Mucosa of rectum (tissue), 2 donors: ENCODE data around the gene GRIA1.
"Not testable (repeated sequence)": the region's sequence is repeated elsewhere in the genome, so short reads cannot be mapped to it uniquely, and the experiment has no call there.

Experiments
- H3K27ac ChIP-seq, 2 donors: one replicate each; pipeline ENCODE4 v1.7.0; 2013; ENCODE audit warnings: inconsistent platforms in 2 of 2, low read depth in 2 of 2, low read length in 2 of 2
- H3K27me3 ChIP-seq, 2 donors: one replicate each; pipeline ENCODE4 v1.7.0; 2013; ENCODE audit warnings: low read length in 2 of 2; ENCODE audit not compliant: control insufficient read depth in 2 of 2, insufficient read depth in 2 of 2
- H3K36me3 ChIP-seq, 2 donors: one replicate each; pipeline ENCODE4 v1.7.0; 2013; ENCODE audit warnings: low read length in 2 of 2; ENCODE audit not compliant: control insufficient read depth in 2 of 2, insufficient read depth in 2 of 2
- H3K4me1 ChIP-seq, 2 donors: one replicate each; pipeline ENCODE4 v1.7.0; 2013; ENCODE audit warnings: low read length in 2 of 2, mild to moderate bottlenecking in 1 of 2; ENCODE audit not compliant: control insufficient read depth in 2 of 2, insufficient read depth in 2 of 2
- H3K4me3 ChIP-seq, 2 donors: one replicate each; pipeline ENCODE4 v1.7.0; 2013; ENCODE audit warnings: low read length in 2 of 2
- H3K9ac ChIP-seq, 2 donors: one replicate each; pipeline ENCODE4 v1.7.0; 2013; ENCODE audit warnings: low read length in 2 of 2, low read depth in 1 of 2, mild to moderate bottlenecking in 1 of 2
- H3K9me3 ChIP-seq, 2 donors: one replicate each; pipeline ENCODE4 v1.7.0; 2013; ENCODE audit warnings: low read length in 2 of 2; ENCODE audit not compliant: control insufficient read depth in 2 of 2
- donor health status: healthy.
- donor health status: Normal muscosa, but diverticular disease.

GRIA1 gene

DNA sequence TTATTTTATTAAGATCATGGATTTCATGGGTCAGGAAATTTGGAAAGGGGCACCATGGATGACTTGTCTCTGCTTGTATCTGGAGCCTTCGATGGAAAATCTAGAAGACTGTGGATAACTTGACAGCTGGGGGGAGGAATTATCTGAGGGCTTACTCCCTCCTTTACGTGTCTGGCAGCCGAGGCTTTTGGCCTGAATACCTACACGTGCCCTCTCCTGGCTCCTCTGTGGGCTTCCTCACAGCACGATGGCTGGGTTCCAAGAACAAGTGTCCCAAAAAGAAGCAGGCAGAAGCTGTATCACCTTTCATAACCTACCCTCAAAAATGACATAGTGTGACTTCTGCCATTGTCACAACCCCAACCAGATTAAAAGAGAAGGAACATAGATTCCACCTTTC is 228.9 kb downstream of the GRIA1 start:
- H3K9me3 ChIP-seq = no peaks in the 10 kb centered on the region
- H3K36me3 ChIP-seq = no peaks in the 10 kb centered on the region
- no peak overlapping the region for H3K27ac ChIP-seq
- no peaks in the 10 kb centered on the region for H3K4me1 ChIP-seq
- no peak overlapping the region for H3K9ac ChIP-seq
- H3K4me3 ChIP-seq = no peak overlapping the region
- no peaks in the 10 kb centered on the region for H3K27me3 ChIP-seq

DNA sequence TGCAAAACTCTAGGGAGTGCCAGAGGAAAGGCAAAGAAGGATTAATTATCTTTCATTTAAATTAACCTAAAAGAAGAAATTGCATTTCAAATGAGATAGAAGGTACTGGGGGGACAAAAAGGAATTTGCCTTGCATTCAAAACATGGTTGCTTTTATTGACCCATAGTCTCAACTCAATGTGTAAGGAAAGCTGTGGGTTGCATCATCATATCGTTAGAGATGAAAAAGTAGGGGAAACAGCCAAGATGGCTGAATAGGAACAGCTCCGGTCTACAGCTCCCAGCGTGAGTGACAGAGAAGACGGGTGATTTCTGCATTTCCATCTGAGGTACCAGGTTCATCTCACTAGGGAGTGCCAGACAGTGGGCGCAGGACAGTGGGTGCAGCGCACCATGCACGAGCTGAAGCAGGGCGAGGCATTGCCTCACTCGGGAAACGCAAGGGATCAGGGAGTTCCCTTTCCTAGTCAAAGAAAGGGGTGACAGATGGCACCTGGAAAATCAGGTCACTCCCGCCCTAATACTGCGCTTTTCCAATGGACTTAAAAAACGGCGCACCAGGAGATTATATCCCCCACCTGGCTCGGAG is 232.6 kb downstream of the GRIA1 start:
- H3K4me1 ChIP-seq, H3K9me3 ChIP-seq, H3K27ac ChIP-seq, H3K27me3 ChIP-seq, H3K9ac ChIP-seq, H3K4me3 ChIP-seq, H3K36me3 ChIP-seq: not testable (repeated sequence)

DNA sequence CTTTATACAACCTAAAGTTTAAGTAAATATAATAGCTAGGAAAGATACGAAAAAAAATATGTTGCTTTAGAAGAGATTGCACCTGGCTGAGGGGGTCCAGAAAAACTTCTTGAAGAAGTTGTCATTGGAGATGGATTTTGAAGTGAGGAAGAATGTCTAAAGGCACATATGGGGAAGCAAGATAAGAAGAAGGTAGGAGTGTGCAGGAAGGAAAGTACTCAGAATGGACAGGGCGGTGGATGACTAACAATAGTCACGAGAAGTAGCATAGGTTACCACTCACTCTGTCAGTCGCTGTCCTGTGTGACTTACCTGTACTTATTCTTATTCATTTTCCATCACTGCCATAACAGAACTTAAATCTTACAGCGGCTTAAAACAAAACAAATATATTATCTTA is 251.6 kb downstream of the GRIA1 start:
- Histone ChIP-seq H3K4me1 (no peaks in the 10 kb centered on the region), H3K27ac (no peak overlapping the region), H3K9me3 (no peaks in the 10 kb centered on the region), H3K9ac (no peak overlapping the region), H3K27me3 (no peaks in the 10 kb centered on the region), H3K36me3 (no peaks in the 10 kb centered on the region), H3K4me3 (no peak overlapping the region)

- no peak overlapping the region for H3K9ac ChIP-seq
- H3K9me3 ChIP-seq = no peaks in the 10 kb centered on the region
- no peak overlapping the region for H3K4me3 ChIP-seq
- no peaks in the 10 kb centered on the region for H3K4me1 ChIP-seq
- H3K27ac ChIP-seq = no peak overlapping the region
- no peaks in the 10 kb centered on the region for H3K27me3 ChIP-seq
- H3K36me3 ChIP-seq = no peaks in the 10 kb centered on the region
Measured at GRCh38 chr5:153744751-153745150, 254.3 kb downstream of the GRIA1 start.

DNA sequence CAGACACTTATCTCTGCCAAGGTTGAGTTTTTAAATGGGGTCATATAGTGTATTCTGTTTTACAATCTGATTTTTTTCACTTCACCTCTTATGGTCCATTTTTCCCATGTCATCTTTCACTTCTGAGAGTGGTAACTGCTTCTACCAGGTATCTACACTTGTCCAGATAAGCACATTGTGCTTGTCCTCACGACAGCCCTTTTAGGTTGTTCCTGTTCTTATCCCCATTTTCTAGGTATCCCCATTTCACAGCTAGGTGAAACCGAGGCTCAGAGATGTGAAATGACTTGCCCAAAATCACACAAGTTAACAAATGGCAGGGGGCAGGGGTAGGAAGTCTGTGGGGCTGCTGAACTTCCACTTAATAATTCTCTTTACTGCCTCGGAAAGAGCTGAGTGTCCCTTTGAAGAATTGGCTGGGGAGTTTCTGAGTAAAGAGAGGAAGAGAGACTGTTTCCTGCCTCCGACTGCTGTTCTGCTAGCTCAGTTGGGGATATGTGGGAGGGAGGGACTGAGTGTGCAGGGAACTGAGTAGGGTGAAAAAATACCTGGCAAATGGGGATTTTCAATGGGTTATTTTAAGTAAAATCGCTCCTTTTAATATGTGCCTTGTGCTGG is 255.4 kb downstream of the GRIA1 start:
- Histone ChIP-seq H3K9ac (no peak overlapping the region), H3K27ac (no peak overlapping the region)

DNA sequence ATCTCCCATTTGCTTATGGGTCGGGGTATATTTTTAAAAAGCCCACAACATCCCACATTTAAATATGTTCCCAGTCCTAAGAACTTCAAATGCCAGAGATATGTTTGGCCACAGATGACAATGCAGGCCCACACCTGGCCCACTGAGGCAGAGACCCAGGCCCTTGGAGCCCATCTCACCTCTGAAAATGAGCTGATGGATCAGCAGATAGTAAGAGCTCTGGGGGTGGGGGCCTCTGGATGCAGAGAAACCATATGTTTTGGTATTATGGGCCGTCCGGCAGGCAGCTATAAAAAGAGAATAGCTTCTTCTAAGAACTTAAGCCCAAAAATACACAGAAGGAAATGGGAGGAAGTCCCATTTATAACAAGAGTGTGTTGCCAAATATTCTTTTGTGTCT is 256.0 kb downstream of the GRIA1 start:
- no peaks in the 10 kb centered on the region for H3K4me1 ChIP-seq
- no peaks in the 10 kb centered on the region for H3K27me3 ChIP-seq
- no peak overlapping the region for H3K9ac ChIP-seq
- no peak overlapping the region for H3K4me3 ChIP-seq
- no peaks in the 10 kb centered on the region for H3K36me3 ChIP-seq
- no peaks in the 10 kb centered on the region for H3K9me3 ChIP-seq
- no peak overlapping the region for H3K27ac ChIP-seq

More for the DNA sequence above, 255.4 kb downstream of the GRIA1 start:
- Histone ChIP-seq H3K36me3 (no peaks in the 10 kb centered on the region), H3K27me3 (no peaks in the 10 kb centered on the region), H3K4me1 (no peaks in the 10 kb centered on the region), H3K9me3 (no peaks in the 10 kb centered on the region), H3K4me3 (no peak overlapping the region)

- Histone ChIP-seq H3K9ac (no peak overlapping the region), H3K27ac (no peak overlapping the region), H3K9me3 (no peaks in the 10 kb centered on the region), H3K36me3 (no peaks in the 10 kb centered on the region), H3K4me3 (no peak overlapping the region), H3K27me3 (no peaks in the 10 kb centered on the region), H3K4me1 (no peaks in the 10 kb centered on the region)
Measured at GRCh38 chr5:153748823-153749222, 258.4 kb downstream of the GRIA1 start.

DNA sequence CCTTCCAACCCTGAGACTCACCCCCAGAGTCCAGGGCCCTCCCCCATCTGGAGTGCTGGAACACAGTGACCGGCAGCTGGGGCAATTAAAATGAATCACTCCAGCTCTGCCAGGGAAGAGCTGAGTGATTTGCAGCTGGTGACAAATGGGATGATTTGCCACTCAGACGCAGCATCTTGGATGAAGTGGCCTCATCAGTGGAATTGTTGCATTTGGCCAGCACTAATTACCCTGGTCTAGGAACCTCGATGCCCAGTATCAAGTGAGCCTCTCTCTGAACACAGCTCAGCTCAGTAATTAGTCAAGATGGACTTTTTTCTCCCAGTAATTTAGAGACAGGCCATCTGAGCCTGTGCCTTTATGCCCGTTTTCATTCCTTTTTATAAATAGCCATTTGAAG is 259.5 kb downstream of the GRIA1 start:
- Histone ChIP-seq H3K27ac (no peak overlapping the region), H3K4me1 (no peaks in the 10 kb centered on the region), H3K9me3 (no peaks in the 10 kb centered on the region), H3K36me3 (no peaks in the 10 kb centered on the region), H3K27me3 (no peaks in the 10 kb centered on the region), H3K9ac (no peak overlapping the region), H3K4me3 (no peak overlapping the region)

DNA sequence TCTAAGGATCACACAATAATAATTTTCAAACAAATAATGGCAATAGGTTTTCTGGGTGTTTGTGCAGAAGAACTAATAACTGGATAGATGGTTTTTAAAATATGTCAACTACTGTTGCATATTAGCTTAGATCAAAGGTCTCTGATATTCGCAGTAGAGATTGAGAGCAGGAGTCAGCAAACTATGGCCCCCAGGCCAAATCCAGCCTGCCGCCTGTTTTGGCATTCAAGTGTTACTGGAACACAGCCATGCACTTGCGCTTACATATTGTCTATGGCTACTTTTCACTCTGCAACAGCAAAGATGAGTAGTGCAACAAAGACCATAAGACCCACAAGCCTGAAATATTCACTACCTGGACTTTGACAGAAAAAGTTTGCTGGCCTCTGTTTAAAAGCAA is 260.8 kb downstream of the GRIA1 start:
- Histone ChIP-seq H3K9me3 (no peaks in the 10 kb centered on the region), H3K27ac (no peak overlapping the region), H3K9ac (no peak overlapping the region), H3K27me3 (no peaks in the 10 kb centered on the region), H3K4me3 (no peak overlapping the region), H3K4me1 (no peaks in the 10 kb centered on the region), H3K36me3 (no peaks in the 10 kb centered on the region)

- Histone ChIP-seq H3K9ac (no peak overlapping the region), H3K4me1 (no peaks in the 10 kb centered on the region), H3K27me3 (no peaks in the 10 kb centered on the region), H3K27ac (no peak overlapping the region), H3K9me3 (no peaks in the 10 kb centered on the region), H3K4me3 (no peak overlapping the region), H3K36me3 (no peaks in the 10 kb centered on the region)
Measured at GRCh38 chr5:153752890-153753289, 262.4 kb downstream of the GRIA1 start.
